Hair follicular keratinocyte (primary cell): ENCODE data around the gene ZNF682. TPM values are rescaled to one million over a fixed set of nuclear protein-coding genes. Genes with fewer than 3 reads are reported as not detected.

Source experiments
- total RNA-seq: library from RNA; depleted of rRNA; stranded (reverse); fragments of >200 nt; gene quantifications from 2 replicates; pipeline ENCODE4 v1.2.3, GENCODE V29; 2015

The ZNF682 gene
- 1.4 and 1.5 TPM in 2 replicates for total RNA-seq

GRCh38 chr19:20039203-20039723, at the start of gene ZNF682:
TSS of gene ZNF682 (minus strand) at chr19:20039505. CDS start at chr19:20039345, 160 bp downstream.

GRCh38 chr19:20077791-20078463, 38.6 kb upstream of the ZNF682 start, which contains the start of gene ZNF90:
TSS of gene ZNF90 (plus strand) at chr19:20078000. CDS start at chr19:20078133, 133 bp downstream.

Other genes with a start within 250 kb of the ZNF682 start
- 8.7 and 10.6 TPM in 2 replicates for gene ZNF506, start 217.8 kb downstream of the ZNF682 start, total RNA-seq
- 1.1 and 2.2 TPM in 2 replicates for gene ZNF253, start 173.6 kb downstream of the ZNF682 start, total RNA-seq
- 3.7 and 8.4 TPM in 2 replicates for gene ZNF93, start 138.6 kb downstream of the ZNF682 start, total RNA-seq
- gene ZNF90, start 38.5 kb upstream of the ZNF682 start, total RNA-seq: 1.6 and 2.2 TPM in 2 replicates
- gene ZNF486, start 127.7 kb upstream of the ZNF682 start, total RNA-seq: 4.4 and 5.1 TPM in 2 replicates